GM19023 (cell line): ENCODE results near the gene C2orf49.

Source experiments
- ATAC-seq: cut with Tn5 transposase; IDR thresholded peaks from one replicate; pipeline ENCODE4 v1.9.1; 2021; ENCODE audit warnings: mild to moderate bottlenecking, moderate library complexity; ENCODE audit not compliant: unreplicated experiment

The C2orf49 gene

GRCh38 chr2:105380432-105381100 is 43.2 kb downstream of the C2orf49 start:
- no peak for ATAC-seq

- ATAC-seq, result no peak
Observed at GRCh38 chr2:105381101-105381668, 43.8 kb downstream of the C2orf49 start.

GRCh38 chr2:105382177-105382576 is 44.8 kb downstream of the C2orf49 start:
- ATAC-seq, result no peak

- no peak for ATAC-seq
Observed at GRCh38 chr2:105383432-105384166, 46.3 kb downstream of the C2orf49 start.

- no peak for ATAC-seq
Observed at GRCh38 chr2:105384216-105384615, 46.9 kb downstream of the C2orf49 start.

- ATAC-seq, result no peak
Observed at GRCh38 chr2:105384861-105385260, 47.5 kb downstream of the C2orf49 start.

- ATAC-seq, result no peak
Observed at GRCh38 chr2:105385731-105386540, 48.6 kb downstream of the C2orf49 start.

GRCh38 chr2:105387225-105387624 is 49.9 kb downstream of the C2orf49 start:
- ATAC-seq, result no peak

- ATAC-seq, result no peak
Observed at GRCh38 chr2:105388971-105389381, 51.6 kb downstream of the C2orf49 start.

- ATAC-seq, result no peak
Observed at GRCh38 chr2:105390454-105390853, 53.1 kb downstream of the C2orf49 start.

GRCh38 chr2:105391058-105391627 is 53.8 kb downstream of the C2orf49 start:
- ATAC-seq, result no peak

- no peak for ATAC-seq
Observed at GRCh38 chr2:105391763-105392662, 54.7 kb downstream of the C2orf49 start.

- no peak for ATAC-seq
Observed at GRCh38 chr2:105393373-105394055, 56.2 kb downstream of the C2orf49 start.

GRCh38 chr2:105394951-105395611 is 57.7 kb downstream of the C2orf49 start:
- ATAC-seq, result no peak

- ATAC-seq, result no peak
Observed at GRCh38 chr2:105395691-105396090, 58.4 kb downstream of the C2orf49 start.

- ATAC-seq, result no peak
Observed at GRCh38 chr2:105396254-105397024, 59.1 kb downstream of the C2orf49 start.

GRCh38 chr2:105397025-105397722 is 59.8 kb downstream of the C2orf49 start:
- ATAC-seq, result no peak
